ENCODE results near the gene CAVIN4.

GRCh38 chr9:100587375-100587774 lies 9.5 kb downstream of the CAVIN4 start:
- TF ChIP-seq, protein P1, sequence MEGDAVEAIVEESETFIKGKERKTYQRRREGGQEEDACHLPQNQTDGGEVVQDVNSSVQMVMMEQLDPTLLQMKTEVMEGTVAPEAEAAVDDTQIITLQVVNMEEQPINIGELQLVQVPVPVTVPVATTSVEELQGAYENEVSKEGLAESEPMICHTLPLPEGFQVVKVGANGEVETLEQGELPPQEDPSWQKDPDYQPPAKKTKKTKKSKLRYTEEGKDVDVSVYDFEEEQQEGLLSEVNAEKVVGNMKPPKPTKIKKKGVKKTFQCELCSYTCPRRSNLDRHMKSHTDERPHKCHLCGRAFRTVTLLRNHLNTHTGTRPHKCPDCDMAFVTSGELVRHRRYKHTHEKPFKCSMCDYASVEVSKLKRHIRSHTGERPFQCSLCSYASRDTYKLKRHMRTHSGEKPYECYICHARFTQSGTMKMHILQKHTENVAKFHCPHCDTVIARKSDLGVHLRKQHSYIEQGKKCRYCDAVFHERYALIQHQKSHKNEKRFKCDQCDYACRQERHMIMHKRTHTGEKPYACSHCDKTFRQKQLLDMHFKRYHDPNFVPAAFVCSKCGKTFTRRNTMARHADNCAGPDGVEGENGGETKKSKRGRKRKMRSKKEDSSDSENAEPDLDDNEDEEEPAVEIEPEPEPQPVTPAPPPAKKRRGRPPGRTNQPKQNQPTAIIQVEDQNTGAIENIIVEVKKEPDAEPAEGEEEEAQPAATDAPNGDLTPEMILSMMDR (IDR thresholded peaks at IDR 0.05), result no peak
- TF ChIP-seq POLR2A (IDR thresholded peaks at IDR 0.05), result no peak
- no peak for TF ChIP-seq EP300 (IDR thresholded peaks at IDR 0.05)
